PFSK-1 (cell line): ENCODE measurements around the gene GJD4.

Experiments
- FOXP2 ChIP-seq: optimal IDR thresholded peaks from 2 replicates; pipeline ENCODE3; 2011; ENCODE audit warnings: borderline replicate concordance, control low read depth, inconsistent platforms; ENCODE audit not compliant: insufficient read depth; ENCODE audit errors: extremely low read length, extremely low read depth
- POLR2AphosphoS5 ChIP-seq: IDR thresholded peaks from 2 replicates; pipeline ENCODE4 v1.6.1; 2012; ENCODE audit warnings: low read depth, mild to moderate bottlenecking, control low read depth, low read length, moderate library complexity
- REST ChIP-seq, 2 experiments: IDR thresholded peaks; 2 replicates each; pipeline versions ENCODE4 v1.6.1 to v1.8.0; 2011 to 2012; ENCODE audit warnings: low read depth in 2 of 2, low read length in 2 of 2, control low read depth in 1 of 2, inconsistent platforms in 1 of 2, mild to moderate bottlenecking in 1 of 2, moderate library complexity in 1 of 2; ENCODE audit not compliant: insufficient read depth in 1 of 2
- SIN3A ChIP-seq: IDR thresholded peaks from 2 replicates; pipeline ENCODE4 v1.6.1; 2012; ENCODE audit warnings: mild to moderate bottlenecking, low read length, moderate library complexity, borderline replicate concordance; ENCODE audit not compliant: insufficient read depth
- TAF1 ChIP-seq: IDR thresholded peaks from 2 replicates; pipeline ENCODE4 v1.6.1; 2012; ENCODE audit warnings: low read length, control low read depth, borderline replicate concordance; ENCODE audit not compliant: insufficient read depth

GRCh38 chr10:35608328-35608672 is 3.2 kb downstream of the GJD4 start:
- TF ChIP-seq FOXP2: no peak
- no peak for TF ChIP-seq SIN3A
- no peak for TF ChIP-seq TAF1
- no peak for TF ChIP-seq REST (IDR thresholded peaks at IDR 0.05; ENCODE audit: insufficient read depth in 1 of 2, low read depth in 2 of 2, low read length in 2 of 2)
- no peak for TF ChIP-seq POLR2AphosphoS5
